Body of pancreas (tissue), 4 donors: Measurements from ENCODE around the gene SLC7A7. TPM values are rescaled to one million over a fixed set of nuclear protein-coding genes. Genes with fewer than 3 reads are reported as not detected.

Experiments
- ATAC-seq: fragments of 150-250 bp; one replicate; pipeline ENCODE4 v1.9.1; 2016
- DNase-seq, 4 donors: peaks; one replicate each; pipeline ENCODE4 v3.0.0-alpha.2; 2019
- H3K27ac ChIP-seq, 4 donors: fragments of 200-600 bp; sonication (generic); 1 replicate in 3 of 4; 2 replicates in 1 of 4; pipeline versions ENCODE4 v1.5.1 to v1.6.1; 2016 to 2019; ENCODE audit warnings: mild to moderate bottlenecking in 1 of 4, mixed read lengths in 1 of 4, moderate library complexity in 1 of 4
- H3K27me3 ChIP-seq, 2 donors: fragments of 200-600 bp; sonication (generic); one replicate each; pipeline ENCODE4 v1.6.0; 2016; ENCODE audit warnings: mild to moderate bottlenecking in 1 of 2
- H3K36me3 ChIP-seq, 2 donors: fragments of 200-600 bp; sonication (generic); replicated peaks in 1 of 2; 2 replicates each; pipeline ENCODE4 v1.5.1; 2016; ENCODE audit warnings: low read depth in 2 of 2; ENCODE audit not compliant: insufficient read depth in 1 of 2
- H3K4me1 ChIP-seq: fragments of 200-600 bp; sonication (generic); one replicate; pipeline ENCODE4 v1.6.0; 2016
- H3K4me3 ChIP-seq, 2 donors: fragments of 200-600 bp; sonication (generic); 1 replicate in 1 of 2; 2 replicates in 1 of 2; pipeline ENCODE4 v1.5.1; 2016 to 2019
- H3K9me3 ChIP-seq, 3 donors: fragments of 200-600 bp; sonication (generic); 1 replicate in 2 of 3; 2 replicates in 1 of 3; pipeline ENCODE4 v1.5.1; 2016
- POLR2A ChIP-seq, 3 donors: fragments of 450-650 bp; IDR thresholded peaks; one replicate each; pipeline ENCODE4 v1.6.1; 2016; ENCODE audit warnings: antibody characterized with exemption in 3 of 3, mild to moderate bottlenecking in 2 of 3
- WGBS, 2 donors: methylation state at CpG; one replicate each; pipeline ENCODE4 v1.1.5; 2017; 5-methylcytosine and 5-hydroxymethylcytosine counted together
- intact Hi-C: fragments of 100-400 bp; cut with DNase I; formaldehyde crosslinking; loops from one replicate; pipeline ENCODE4 v1.15.1; 2023
- total RNA-seq, 2 donors: library from RNA; depleted of rRNA; stranded (reverse); fragments of >200 nt; gene quantifications; one replicate each; pipeline ENCODE4 v1.1.0, GENCODE V29; 2016
- TF ChIP-seq, protein P1 (sequence below), 7 experiments: fragments of 450-650 bp in 4 of 7; fragments of 200-600 bp in 3 of 7; sonication (generic) in 3 of 7; IDR thresholded peaks; one replicate each; pipeline ENCODE4 v1.5.1; 2016 to 2019; ENCODE audit warnings: antibody characterized with exemption in 7 of 7

The SLC7A7 gene
- total RNA-seq, 2 donors from 2014 or later = 6.9 to 16.6 TPM

GRCh38 chr14:22792158-22792557 is 23.1 kb downstream of the SLC7A7 start:
- intact Hi-C loops = no loop called here
- Histone ChIP-seq H3K36me3 (no peaks in the 10 kb centered on the region), H3K9me3 (no peaks in the 10 kb centered on the region), H3K27ac (no peak overlapping the region), H3K4me3 (no peak overlapping the region), H3K4me1 (no peaks in the 10 kb centered on the region), H3K27me3 (no peaks in the 10 kb centered on the region)
- TF ChIP-seq, protein P1, sequence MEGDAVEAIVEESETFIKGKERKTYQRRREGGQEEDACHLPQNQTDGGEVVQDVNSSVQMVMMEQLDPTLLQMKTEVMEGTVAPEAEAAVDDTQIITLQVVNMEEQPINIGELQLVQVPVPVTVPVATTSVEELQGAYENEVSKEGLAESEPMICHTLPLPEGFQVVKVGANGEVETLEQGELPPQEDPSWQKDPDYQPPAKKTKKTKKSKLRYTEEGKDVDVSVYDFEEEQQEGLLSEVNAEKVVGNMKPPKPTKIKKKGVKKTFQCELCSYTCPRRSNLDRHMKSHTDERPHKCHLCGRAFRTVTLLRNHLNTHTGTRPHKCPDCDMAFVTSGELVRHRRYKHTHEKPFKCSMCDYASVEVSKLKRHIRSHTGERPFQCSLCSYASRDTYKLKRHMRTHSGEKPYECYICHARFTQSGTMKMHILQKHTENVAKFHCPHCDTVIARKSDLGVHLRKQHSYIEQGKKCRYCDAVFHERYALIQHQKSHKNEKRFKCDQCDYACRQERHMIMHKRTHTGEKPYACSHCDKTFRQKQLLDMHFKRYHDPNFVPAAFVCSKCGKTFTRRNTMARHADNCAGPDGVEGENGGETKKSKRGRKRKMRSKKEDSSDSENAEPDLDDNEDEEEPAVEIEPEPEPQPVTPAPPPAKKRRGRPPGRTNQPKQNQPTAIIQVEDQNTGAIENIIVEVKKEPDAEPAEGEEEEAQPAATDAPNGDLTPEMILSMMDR (IDR thresholded peaks at IDR 0.05) = no peak
- no peak for TF ChIP-seq POLR2A (IDR thresholded peaks at IDR 0.05)
- WGBS, 2 donors = 78 to 86% methylated on average over 2 of the region's 2 CpGs
- ATAC-seq (no peak), DNase-seq (no peak)

DNA sequence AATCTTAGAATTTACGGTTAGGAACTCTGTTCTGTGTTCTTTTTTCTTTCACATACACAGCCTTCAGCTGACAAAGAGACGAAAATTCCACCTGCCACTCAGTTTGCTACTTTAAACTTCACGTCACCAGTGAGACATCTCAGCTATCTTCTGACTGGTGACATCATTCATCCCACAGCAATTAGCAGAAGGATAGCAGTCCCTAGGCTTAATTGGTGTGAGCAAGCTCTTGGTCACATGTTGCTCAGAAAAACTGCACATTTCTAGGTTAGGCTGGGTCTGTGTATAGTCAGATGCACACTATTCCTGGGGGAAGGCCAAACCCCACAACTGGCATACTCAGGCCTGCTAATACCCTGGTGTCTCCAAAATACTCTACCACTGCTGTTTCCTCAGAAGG is 23.9 kb downstream of the SLC7A7 start:
- H3K27me3 ChIP-seq = no peaks in the 10 kb centered on the region
- TF ChIP-seq, protein P1 (IDR thresholded peaks at IDR 0.05) = no peak
- no peak for TF ChIP-seq POLR2A (IDR thresholded peaks at IDR 0.05)
- intact Hi-C loops = no loop called here
- ATAC-seq (no peak), DNase-seq (no peak)
- no peaks in the 10 kb centered on the region for H3K36me3 ChIP-seq
- H3K4me1 ChIP-seq = no peaks in the 10 kb centered on the region
- H3K27ac ChIP-seq = no peak overlapping the region
- H3K4me3 ChIP-seq = no peak overlapping the region
- no peaks in the 10 kb centered on the region for H3K9me3 ChIP-seq
- 55 to 61% methylated on average over 3 of the region's 3 CpGs for WGBS, 2 donors

GRCh38 chr14:22786685-22787084 is 28.6 kb downstream of the SLC7A7 start:
- intact Hi-C loops = no loop called here
- 84 to 98% methylated on average over 4 of the region's 4 CpGs for WGBS, 2 donors
- Histone ChIP-seq H3K4me3 (no peak overlapping the region), H3K27me3 (no peaks in the 10 kb centered on the region), H3K9me3 (no peaks in the 10 kb centered on the region), H3K4me1 (peaks cover 1% of the 10 kb centered on the region), H3K27ac (no peak overlapping the region), H3K36me3 (no peaks in the 10 kb centered on the region)
- DNase-seq (no peak), ATAC-seq (no peak)
- no peak for TF ChIP-seq POLR2A (IDR thresholded peaks at IDR 0.05)
- TF ChIP-seq, protein P1 (IDR thresholded peaks at IDR 0.05) = no peak

GRCh38 chr14:22781301-22781991 is 33.8 kb downstream of the SLC7A7 start:
- Histone ChIP-seq H3K9me3 (no peaks in the 10 kb centered on the region), H3K36me3 (no peaks in the 10 kb centered on the region), H3K27ac (peak overlapping the region; percentile 35 to 56 (median 46)), H3K4me3 (no peak overlapping the region), H3K27me3 (no peaks in the 10 kb centered on the region), H3K4me1 (peaks cover 19% of the 10 kb centered on the region)
- ATAC-seq (peak; percentile 68), DNase-seq (peak in 1 of 4 donors; percentile 13)
- intact Hi-C loops = no loop called here
- TF ChIP-seq, protein P1 (IDR thresholded peaks at IDR 0.05) = no peak
- TF ChIP-seq POLR2A (IDR thresholded peaks at IDR 0.05) = no peak
- 0% methylated on average over 1 of the region's 1 CpG for WGBS, 2 donors

- H3K36me3 ChIP-seq = no peaks in the 10 kb centered on the region
- intact Hi-C loops = no loop called here
- DNase-seq = no peak
- WGBS, 2 donors = 83% methylated on average over 5 of the region's 5 CpGs
- no peaks in the 10 kb centered on the region for H3K27me3 ChIP-seq
- TF ChIP-seq POLR2A (IDR thresholded peaks at IDR 0.05) = no peak
- TF ChIP-seq, protein P1 (IDR thresholded peaks at IDR 0.05) = no peak
- H3K9me3 ChIP-seq = no peaks in the 10 kb centered on the region
- ATAC-seq = peak; percentile 12
- peak overlapping the region; percentile 35 to 56 (median 46) for H3K27ac ChIP-seq
- H3K4me3 ChIP-seq = no peak overlapping the region
- H3K4me1 ChIP-seq = peaks cover 19% of the 10 kb centered on the region
Observed at GRCh38 chr14:22780941-22781300, 34.3 kb downstream of the SLC7A7 start.
